CD4-positive, alpha-beta T cell treated with Interleukin-15 for 4 hours (primary cell): ENCODE measurements around the gene NR3C1.
"Not testable (repeated sequence)": the region's sequence is repeated elsewhere in the genome, so short reads cannot be mapped to it uniquely, and the experiment has no call there.

Experiments used
- DNase-seq: peaks from one replicate; pipeline ENCODE4 v3.0.0-alpha.2; 2020; ENCODE audit warnings: low spot score

Gene NR3C1

DNA sequence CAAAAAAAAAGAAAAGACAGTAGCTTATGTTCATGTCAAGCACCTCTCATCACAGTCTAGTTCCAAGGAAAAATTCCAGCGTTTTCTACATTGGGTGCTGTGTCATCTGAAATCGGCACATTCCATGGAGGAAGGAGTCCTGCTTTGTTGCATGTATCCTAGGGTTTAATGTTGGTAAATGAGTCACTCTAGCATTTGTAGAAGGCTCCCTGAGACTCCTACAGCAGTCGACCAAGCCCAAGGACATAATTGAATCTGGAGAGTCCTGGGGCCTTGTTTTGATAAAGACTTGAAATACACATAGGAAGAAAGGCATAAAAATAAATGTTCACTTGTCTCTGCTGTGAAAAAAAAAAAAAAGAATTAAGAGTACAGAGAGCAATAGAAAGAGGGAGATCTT, 69.1 kb downstream of the NR3C1 start:
- DNase-seq, result not testable (repeated sequence)

DNA sequence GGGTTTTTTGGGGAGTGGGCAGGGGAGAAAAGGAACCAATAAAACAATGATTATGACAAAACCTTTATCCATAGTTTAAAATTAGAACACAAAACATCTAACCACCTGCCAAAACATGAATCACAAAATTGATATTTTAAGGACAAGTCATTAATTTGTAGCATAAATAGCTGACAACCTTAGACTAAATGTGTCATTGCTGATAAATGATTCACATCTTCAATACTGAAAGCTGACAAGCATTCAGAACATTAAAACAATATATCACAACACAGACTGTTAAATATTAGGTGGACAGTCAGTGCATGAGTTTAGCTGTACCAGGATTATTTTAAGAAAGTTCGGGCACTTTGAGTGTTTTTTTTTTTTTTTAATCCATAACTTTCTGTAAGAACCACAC, 71.5 kb downstream of the NR3C1 start:
- no peak for DNase-seq

DNA sequence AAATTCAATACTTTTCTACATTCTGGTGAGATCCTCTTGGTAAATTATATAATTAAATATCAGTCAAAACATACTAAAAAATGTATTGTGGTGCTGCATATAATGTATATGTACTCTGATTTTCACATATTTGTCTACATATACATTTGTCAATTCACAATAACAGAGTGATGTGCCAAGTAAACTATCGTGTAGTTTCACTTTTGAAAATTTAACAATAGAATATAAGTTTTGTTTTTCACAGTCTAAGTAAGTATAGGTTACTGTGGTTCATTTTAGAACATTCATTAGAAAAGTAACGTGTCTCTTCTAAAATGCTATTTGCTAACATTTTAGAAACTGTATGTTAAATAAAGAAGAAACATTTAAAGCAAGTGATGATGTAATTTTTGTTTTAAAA, 73.6 kb downstream of the NR3C1 start:
- no peak for DNase-seq

DNA sequence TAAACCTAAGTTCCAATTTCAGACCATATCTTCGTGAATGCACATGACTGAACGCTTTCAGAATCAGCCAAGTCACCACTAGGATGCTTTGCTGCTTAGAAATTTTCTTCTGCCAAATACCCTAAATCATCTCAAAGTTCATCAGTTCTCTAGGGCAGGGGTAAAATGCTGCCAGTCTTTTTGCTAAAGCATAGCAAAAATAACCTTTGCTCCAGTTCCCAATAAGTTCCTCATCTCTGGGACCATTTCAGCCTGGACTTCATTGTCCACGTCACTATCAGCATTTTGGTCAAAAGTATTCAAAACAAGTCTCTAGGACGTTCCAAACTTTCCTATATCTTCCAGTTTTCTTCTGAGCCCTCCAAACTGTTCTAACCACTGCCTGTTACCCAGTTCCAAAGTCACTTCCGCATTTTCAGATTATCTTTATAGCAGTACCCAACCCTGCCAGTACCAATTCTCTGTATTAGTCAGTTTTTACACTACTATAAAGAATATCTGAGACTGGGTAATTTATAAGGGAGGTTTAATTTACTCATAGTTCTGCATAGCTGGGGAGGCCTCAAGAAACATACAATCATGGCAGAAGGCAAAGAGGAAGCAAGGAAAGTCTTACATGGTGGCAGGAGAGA, 74.8 kb downstream of the NR3C1 start:
- no peak for DNase-seq

DNA sequence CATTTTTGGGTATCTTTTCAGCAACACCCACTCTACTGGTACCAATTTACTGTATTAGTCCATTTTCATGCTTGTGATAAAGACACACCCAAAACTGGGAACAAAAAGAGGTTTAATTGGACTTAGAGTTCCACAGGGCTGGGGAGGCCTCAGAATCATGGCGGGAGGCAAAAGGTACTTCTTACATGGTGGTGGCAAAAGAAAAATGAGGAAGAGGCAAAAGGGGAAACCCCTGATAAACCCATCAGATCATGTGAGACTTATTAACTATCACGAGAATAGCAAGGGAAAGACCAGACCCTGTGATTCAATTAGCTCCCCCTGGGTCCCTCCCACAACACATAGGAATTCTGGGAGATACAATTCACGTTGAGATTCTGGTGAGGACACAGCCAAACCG, 78.4 kb downstream of the NR3C1 start:
- not testable (repeated sequence) for DNase-seq

DNA sequence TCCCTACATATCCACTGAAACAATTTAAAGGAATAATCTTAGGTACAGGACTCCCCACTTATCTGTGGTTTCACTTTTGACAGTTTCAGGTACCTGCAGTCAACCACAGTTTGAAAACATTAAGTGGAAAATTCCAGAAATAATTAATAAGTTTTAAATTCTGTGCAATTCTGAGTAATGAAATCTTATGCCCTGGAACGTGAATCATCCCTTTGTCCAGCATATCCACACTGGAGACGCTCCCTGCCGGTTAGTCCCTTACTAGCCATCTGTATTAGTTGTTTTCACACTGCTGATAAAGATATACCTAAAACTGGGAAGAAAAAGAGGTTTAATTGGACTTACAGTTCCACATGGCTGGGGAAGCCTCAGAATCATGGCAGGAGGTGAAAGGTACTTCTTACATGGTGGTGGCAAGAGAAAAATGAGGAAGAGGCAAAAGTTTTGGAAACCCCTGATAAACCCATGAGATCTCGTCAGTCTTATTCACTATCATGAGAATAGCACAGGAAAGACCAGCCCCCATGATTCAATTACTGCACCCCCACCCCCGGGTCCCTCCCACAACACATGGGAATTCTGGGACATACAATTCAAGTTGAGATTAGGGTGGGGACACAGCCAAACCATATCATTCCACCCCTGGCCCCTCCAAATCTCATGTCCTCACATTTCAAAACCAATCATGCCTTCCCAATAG, 80.4 kb downstream of the NR3C1 start:
- not testable (repeated sequence) for DNase-seq

DNA sequence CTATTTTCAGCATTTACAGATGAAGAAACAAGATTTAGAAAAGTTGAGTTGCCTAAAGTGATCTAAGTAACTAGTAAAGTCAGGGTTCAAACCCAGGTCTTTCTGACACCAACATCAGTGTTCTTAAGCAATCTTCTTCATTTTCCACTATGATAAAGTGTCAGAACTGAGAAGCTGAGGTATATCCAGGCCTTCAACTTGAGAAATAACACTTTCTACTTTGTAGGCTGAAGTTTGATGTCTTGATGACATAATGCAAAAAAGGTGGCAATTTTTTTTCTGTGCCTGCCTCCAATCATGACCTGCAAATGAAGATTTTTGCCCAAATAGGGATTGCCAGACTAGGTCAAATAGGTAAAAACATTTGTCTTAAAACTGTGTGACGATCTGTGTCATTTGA, 81.3 kb downstream of the NR3C1 start:
- DNase-seq, result no peak

DNA sequence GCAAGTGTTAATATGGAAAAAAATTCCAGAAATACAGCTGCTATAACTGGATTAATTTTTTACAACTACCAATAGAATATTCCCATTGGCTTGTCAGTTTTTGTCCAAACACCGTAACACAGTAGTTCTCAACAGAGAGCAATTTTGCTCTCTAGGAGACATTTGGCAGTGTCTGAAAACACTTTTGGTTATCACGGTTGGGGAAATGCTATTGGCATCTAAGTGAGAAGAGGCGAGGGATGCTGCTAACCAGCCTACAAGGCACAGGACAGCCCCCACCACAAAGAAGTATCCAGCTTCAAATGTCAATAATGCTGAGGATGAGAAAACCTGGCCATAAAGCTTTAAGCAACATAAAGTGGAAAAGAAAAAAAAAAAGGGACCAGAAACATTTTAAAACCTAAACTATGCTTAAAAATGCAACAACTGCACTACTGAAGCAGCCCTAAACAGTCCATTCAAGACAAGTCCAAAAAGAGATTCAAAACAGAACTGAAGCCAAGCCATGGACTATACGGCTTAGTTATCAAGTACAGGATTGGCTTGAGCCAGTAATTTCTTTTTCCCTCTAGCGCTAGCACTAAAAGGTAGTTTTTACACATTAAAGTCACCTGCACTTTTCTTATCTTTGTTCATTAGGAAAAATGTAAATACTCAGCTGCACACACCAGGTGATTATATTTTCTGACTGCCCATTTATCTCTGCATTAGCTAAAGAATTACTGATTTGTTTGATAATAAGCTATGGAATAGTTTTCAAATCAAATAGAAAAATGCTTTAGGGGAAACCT, 83.9 kb downstream of the NR3C1 start:
- DNase-seq, result no peak

DNA sequence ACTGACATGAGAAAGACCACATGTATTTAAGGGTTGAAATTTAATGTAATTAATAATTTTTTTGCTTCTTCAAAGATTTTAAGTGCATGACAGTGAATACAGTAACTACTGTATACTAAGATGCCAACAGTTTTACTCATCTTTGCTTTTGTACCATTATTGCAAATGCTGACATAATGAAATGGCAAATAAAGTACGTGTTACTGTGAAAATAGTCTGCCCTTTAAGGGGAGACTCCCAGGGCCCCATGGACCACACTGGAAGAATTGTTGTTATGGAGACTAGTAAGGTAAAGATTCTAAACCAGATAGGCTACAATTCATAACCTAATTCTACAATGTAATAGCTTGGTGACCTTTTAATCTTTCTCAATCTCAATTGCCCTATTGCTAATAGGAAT, 84.7 kb downstream of the NR3C1 start:
- no peak for DNase-seq

DNA sequence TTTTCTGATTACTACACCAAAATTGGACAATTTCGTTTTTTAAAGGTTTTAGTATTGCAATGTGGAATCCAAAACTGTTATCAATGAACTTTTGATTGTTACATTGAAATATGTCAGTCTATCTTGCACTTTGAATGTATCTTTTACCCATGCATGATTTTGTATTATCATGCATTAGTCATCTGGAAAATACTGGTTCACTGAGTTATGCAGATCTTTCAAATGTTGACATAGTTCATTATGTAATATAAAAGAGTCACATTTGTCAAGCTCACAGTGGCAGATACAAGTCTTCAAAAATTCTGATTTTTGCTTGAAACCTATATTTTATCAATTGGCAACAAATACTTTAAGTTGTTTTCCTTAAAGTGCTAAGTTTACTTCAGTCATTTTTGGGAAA, 85.2 kb downstream of the NR3C1 start:
- no peak for DNase-seq

DNA sequence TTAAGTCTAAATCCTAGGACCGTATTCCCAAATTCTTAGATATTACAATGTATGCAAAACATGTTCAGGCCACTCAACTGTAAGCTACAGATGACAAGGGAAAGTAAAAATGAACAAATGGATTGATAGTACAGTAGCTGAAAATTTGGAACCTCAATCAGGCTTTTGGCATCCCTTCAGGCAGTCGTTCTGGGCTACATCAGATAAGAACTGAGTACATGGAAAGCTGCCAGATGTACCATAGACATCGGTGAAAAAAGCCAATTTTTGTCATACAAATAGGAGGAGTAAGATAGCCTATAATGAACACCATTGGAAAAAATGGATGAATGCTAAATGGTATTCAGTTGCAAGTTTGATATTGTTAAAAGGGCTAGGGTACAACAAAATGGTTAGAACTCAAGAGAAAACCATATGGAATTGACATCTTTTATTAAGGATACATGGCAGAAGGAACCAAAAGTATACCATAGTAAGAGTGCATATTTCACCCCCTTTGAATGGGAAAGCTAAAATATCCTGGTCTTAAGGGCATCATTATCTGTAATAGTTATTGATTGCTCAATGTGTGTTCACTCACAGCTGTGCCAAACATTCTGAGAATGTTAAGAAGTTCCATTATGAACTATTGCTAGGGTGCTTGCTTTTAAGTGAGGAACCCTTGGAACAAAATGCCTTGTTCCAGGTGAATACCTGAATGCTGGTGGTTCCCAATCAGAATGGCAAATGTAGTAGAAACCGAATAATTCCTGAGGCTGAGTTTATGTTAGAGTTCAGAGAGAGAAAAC, 86.4 kb downstream of the NR3C1 start:
- no peak for DNase-seq

DNA sequence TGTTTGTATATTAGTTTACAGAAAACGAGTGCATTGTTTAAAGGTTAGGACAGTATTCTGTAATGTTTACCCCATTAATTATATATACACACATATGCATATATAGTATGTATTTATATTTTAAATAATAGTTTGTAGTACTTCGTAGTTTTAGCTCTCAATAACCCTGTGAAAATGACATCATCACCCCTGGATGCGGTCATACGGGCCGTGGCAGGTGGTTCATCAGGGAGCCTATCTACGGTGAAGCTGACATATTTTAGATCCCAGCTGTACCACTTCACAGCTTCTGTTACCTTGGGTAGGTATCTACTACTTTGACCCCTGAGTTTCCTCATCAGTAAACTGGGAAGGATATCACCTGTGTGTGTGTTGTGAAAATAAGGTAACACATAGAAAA, 87.1 kb downstream of the NR3C1 start:
- no peak for DNase-seq

DNA sequence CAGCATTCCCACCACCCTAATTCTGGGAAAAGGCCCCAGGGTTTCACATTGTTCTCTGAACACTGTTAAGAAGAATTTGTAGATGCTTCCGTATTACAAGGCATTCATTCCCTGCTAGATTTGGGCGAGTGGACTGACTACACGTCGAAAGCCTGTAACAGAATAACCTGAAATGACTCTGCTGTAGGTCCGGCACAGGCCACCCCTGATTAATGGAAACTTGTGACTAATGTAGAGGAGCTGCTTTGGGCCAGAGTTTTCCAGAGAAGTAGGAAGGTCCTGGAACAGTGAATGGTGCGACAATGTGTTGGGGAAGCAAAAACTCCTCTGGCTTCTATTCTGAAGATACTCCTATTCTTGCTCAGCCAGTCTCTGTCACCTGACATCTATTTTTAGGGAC, 87.6 kb downstream of the NR3C1 start:
- DNase-seq, result no peak

DNA sequence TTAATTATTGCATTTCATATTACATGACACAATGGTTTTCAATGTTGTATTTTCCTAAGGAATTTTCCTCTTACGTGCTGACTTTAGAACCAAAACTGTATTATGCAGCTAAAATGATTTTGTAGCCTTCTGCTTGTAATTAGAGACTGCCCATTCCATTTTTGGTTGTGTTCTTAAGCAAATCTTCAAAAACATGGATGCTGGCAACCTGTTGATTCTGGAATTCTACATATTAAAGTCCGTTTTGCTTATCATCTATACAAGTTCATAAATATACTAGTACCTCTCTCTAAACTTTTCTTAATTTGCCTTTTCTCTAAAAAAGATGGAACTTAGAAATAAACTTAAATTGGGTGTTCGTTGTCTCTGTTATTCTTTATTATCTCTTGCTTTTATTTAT, 88.3 kb downstream of the NR3C1 start:
- DNase-seq, result no peak

DNA sequence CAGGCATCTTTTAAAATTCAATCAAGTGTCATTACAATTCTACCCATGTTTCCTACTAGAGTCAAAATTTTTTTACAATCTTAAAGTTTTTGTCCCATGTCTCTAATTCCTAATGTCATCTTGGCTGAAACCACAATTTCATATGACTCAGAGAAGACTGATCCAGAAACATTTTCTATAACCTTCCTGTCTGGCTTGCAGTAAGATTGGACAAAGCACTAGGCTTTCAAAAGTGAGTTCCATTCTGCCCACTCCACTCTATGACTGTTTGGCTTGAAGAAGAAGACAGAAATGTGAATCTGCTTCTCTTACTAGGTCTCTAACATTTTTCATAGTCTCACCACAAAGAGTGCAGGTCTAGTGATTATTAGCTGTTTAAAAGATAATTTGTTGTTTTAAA, 88.8 kb downstream of the NR3C1 start:
- no peak for DNase-seq

DNA sequence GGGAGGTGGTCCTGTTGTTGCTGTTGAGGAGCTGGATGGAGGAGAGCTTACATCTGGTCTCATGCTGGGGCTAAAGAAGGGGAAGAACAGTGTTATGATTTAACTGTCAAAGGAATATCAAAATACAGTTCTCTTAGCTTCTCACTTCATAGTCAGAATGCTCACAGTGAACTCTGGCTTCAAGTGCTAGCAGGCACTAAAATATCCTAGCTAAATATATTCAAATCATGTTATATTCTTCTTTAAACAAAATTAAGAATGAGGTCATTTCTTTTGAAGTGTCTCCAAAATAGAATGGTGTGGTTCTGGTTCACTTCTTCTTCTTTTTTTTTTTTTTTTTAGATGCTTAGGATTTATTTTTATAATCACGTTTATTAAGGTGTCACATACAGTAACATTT, 89.4 kb downstream of the NR3C1 start:
- no peak for DNase-seq

DNA sequence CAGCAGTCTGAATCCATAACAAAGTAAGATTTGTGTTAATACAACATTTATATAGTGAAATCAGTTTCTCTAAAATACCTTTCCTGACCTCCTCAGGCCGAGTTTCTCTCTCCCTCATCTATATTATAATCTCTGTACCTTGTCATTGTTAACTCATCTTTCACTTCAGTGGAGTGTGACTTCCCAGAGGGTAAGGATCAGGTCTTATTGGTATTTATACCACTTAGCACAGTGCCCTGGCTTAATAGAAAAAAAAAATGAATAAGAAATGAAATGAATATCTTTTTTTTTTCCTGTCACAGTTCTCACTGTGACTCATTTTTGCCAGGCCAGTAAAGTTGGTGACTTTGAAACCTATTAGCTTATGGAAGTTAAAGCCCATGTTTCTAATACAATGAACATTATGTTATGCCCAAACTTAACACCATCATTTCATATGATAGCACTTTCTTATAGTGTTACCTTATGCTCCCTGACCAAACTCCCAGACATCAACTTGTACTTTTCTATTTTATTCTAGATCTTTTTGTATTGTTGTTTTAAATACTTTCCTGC, 90.1 kb downstream of the NR3C1 start:
- no peak for DNase-seq

DNA sequence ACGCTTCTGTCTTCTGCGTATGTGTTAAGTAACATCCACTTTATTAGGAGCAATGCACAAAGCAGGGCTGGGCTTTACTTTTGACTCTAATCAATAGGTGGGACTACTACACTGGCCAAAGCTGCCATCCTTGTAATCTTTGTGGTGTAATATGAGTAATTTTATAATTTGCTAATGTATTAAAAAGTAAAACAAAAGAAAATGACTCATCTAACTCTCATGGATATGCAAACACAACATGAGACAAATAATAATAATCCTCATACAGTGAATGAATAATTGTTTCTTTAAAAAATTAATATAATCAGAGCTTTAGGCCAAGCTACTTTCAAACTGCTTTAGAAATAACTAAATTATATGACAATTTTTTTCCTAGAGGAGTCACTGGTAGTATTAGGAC, 90.7 kb downstream of the NR3C1 start:
- no peak for DNase-seq

DNA sequence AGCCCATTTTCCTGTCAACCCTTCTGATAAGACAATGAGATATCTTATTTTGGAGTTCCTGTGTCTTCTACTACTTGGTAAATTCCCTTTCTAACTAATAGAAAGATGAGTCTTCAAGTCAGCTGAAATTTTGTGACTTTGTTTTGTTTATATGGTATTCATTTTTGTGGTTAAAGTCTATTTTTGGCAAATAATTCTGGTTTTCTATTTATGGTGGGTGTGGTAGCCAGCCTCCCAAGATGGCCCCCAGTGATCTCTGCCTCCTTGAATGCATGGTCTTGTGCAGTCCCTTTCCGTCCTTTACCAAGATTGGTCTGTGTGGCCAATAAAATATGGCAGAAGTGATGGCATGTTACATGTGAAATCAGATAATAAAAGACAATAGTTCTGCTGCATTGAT, 91.5 kb downstream of the NR3C1 start:
- DNase-seq, result no peak

DNA sequence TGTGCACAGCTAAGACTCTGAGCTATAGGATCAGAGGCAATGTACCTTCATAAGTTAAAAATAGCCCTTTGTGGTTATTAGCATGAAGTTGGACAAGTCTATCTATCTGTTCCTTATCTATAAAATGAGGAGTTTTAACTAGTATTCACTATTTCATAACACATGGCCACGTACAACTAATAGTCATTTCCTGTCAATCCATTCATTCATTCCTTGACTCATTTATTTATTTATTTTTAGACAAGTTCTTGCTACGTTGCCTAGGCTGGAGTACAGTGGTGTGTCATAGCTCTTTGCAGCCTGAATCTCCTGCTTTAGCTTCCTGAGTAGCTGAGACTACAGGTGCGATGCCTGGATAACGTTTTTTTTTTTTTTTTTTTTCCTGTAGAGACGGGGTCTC, 92.1 kb downstream of the NR3C1 start:
- DNase-seq, result no peak

DNA sequence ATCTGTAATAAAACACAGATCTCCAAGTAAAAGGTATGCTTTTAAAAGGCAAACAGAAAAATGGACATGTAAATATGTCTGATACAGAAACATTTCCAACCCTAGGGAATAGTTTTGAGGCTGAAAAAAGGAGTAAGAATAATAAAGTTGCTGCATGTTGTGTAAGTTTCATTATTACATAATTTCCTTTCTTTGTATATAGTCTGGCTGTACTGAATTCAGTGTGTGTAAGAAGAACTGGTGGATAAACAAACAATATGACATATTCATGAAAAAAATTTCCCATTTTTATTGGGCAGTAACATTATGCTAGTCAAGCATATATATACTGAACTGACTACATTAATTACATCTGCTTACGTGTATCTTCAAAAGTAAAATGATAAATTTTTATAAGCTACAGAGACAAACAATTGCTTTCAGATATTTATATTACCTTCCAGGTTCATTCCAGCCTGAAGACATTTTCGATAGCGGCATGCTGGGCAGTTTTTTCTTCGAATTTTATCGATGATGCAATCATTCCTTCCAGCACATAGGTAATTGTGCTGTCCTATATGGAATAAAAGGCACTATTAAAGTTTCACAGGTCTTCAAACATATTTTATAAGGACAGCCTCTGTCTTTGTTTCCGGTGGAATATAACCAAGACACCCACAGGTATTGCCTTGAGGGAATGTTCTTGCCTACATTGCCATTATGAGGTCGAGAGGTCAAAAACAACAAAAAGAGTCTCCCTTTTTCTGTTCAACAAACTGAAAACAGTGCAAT, 93.6 kb downstream of the NR3C1 start:
- DNase-seq, result no peak
